DND-41 (cell line): ENCODE results near the gene ARHGAP4.

Experiments
- CTCF ChIP-seq: IDR thresholded peaks from 2 replicates; pipeline ENCODE4 v1.5.1; 2012; ENCODE audit warnings: borderline replicate concordance, low read length, moderate library complexity, mild to moderate bottlenecking; ENCODE audit not compliant: poor library complexity, severe bottlenecking; ENCODE audit errors: extremely low read depth
- EZH2 ChIP-seq: IDR thresholded peaks from 3 replicates; pipeline ENCODE4 v1.6.1; 2012; ENCODE audit warnings: borderline replicate concordance, low read depth, mild to moderate bottlenecking, moderate library complexity, low read length, inconsistent platforms; ENCODE audit not compliant: severe bottlenecking

- TF ChIP-seq CTCF: no peak
- no peak for TF ChIP-seq EZH2
Measured at GRCh38 chrX:153897899-153898298, 28.2 kb downstream of the ARHGAP4 start.
